Stomach (tissue), 4 donors: Measurements from ENCODE around the gene MLXIPL.

Experiments
- POLR2A ChIP-seq, 4 donors: fragments of 450-650 bp; IDR thresholded peaks; one replicate each; pipeline ENCODE4 v1.6.1; 2016; ENCODE audit warnings: antibody characterized with exemption in 4 of 4, control low read depth in 2 of 4, mild to moderate bottlenecking in 1 of 4, moderate library complexity in 1 of 4
- POLR2AphosphoS5 ChIP-seq, 3 donors: sonication (generic); formaldehyde crosslinking; IDR thresholded peaks; one replicate each; pipeline ENCODE4 v1.6.1; 2016; ENCODE audit warnings: antibody characterized with exemption in 3 of 3
- TF ChIP-seq, protein P1 (sequence below), 7 experiments: fragments of 450-650 bp in 4 of 7; fragments of 200-600 bp in 3 of 7; sonication (generic) in 3 of 7; IDR thresholded peaks; one replicate each; pipeline ENCODE4 v1.5.1; 2016 to 2019; ENCODE audit warnings: antibody characterized with exemption in 7 of 7, control low read depth in 2 of 7, mild to moderate bottlenecking in 1 of 7

DNA sequence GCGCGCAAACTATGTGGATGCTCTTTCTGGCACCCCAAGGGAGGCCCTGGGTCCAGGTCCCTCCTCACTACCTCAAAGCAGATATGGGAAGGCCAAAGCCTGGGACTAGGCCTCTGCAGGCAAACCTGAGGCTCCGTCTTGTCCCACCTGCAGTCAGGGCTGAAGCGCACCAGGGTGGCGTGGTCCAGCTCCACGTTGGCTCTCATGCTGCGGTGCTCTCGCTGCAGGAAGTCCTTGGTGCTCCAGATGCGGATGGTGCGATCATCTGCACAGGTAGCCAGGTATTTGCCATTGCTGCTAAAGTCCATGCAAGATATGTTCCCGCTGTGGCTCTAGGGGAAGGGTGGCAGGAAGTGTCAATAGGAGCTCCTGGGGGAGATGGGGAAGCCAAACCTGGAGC is 50.5 kb downstream of the MLXIPL start:
- TF ChIP-seq POLR2A (IDR thresholded peaks at IDR 0.05): no peak
- TF ChIP-seq, protein P1, sequence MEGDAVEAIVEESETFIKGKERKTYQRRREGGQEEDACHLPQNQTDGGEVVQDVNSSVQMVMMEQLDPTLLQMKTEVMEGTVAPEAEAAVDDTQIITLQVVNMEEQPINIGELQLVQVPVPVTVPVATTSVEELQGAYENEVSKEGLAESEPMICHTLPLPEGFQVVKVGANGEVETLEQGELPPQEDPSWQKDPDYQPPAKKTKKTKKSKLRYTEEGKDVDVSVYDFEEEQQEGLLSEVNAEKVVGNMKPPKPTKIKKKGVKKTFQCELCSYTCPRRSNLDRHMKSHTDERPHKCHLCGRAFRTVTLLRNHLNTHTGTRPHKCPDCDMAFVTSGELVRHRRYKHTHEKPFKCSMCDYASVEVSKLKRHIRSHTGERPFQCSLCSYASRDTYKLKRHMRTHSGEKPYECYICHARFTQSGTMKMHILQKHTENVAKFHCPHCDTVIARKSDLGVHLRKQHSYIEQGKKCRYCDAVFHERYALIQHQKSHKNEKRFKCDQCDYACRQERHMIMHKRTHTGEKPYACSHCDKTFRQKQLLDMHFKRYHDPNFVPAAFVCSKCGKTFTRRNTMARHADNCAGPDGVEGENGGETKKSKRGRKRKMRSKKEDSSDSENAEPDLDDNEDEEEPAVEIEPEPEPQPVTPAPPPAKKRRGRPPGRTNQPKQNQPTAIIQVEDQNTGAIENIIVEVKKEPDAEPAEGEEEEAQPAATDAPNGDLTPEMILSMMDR (IDR thresholded peaks at IDR 0.05): no peak
- TF ChIP-seq POLR2AphosphoS5 (IDR thresholded peaks at IDR 0.05): no peak
